GM23338 (cell line): ENCODE data around the gene DPYSL3. TPM values are rescaled to one million over a fixed set of nuclear protein-coding genes. Genes with fewer than 3 reads are reported as not detected.

Experiments used
- ATAC-seq: fragments of 200-7000 bp; cut with Tn5 transposase; 3 replicates; pipeline ENCODE4 v1.9.1; 2020
- DNase-seq: peaks from one replicate; pipeline ENCODE4 v3.0.0-alpha.2; 2015; ENCODE audit warnings: low spot score
- H2AFZ ChIP-seq: fragments of 200-600 bp; sonication (generic); 2 replicates; pipeline ENCODE4 v1.8.0; 2016; ENCODE audit warnings: antibody characterized with exemption, mild to moderate bottlenecking, moderate library complexity
- H3F3A ChIP-seq: fragments of 200-600 bp; sonication (generic); replicated peaks from 2 replicates; pipeline ENCODE4 v1.8.0; 2017; ENCODE audit warnings: antibody characterized with exemption, mixed run types, low read depth
- H3K27ac ChIP-seq: fragments of 200-600 bp; sonication (generic); 2 replicates; pipeline ENCODE4 v1.6.1; 2016; ENCODE audit warnings: low read depth
- H3K27me3 ChIP-seq: fragments of 200-600 bp; sonication (generic); 2 replicates; pipeline ENCODE4 v1.8.0; 2016; ENCODE audit warnings: mild to moderate bottlenecking, mixed run types, moderate library complexity; ENCODE audit not compliant: insufficient read depth
- H3K36me3 ChIP-seq: fragments of 200-600 bp; sonication (generic); 2 replicates; pipeline ENCODE4 v1.8.0; 2016; ENCODE audit warnings: mild to moderate bottlenecking; ENCODE audit not compliant: insufficient read depth
- H3K4me1 ChIP-seq: fragments of 200-600 bp; sonication (generic); 2 replicates; pipeline ENCODE4 v1.8.0; 2016; ENCODE audit warnings: mild to moderate bottlenecking, moderate library complexity; ENCODE audit not compliant: insufficient read depth
- H3K4me2 ChIP-seq: fragments of 200-600 bp; sonication (generic); 2 replicates; pipeline ENCODE4 v1.7.1; 2017; ENCODE audit warnings: mixed run types
- H3K4me3 ChIP-seq: fragments of 200-600 bp; sonication (generic); 2 replicates; pipeline ENCODE4 v1.6.1; 2016; ENCODE audit warnings: mixed run types
- H3K79me2 ChIP-seq: fragments of 200-600 bp; sonication (generic); replicated peaks from 2 replicates; pipeline ENCODE4 v1.8.0; 2017; ENCODE audit warnings: mild to moderate bottlenecking; ENCODE audit not compliant: insufficient read depth
- H3K9me2 ChIP-seq: fragments of 200-600 bp; sonication (generic); 2 replicates; pipeline ENCODE4 v1.8.0; 2017; ENCODE audit not compliant: insufficient read depth
- H4K20me1 ChIP-seq: fragments of 200-600 bp; sonication (generic); replicated peaks from 2 replicates; pipeline ENCODE4 v1.8.0; 2017; ENCODE audit warnings: mild to moderate bottlenecking; ENCODE audit not compliant: insufficient read depth
- H3K27ac Mint-ChIP-seq: 2 replicates; pipeline ENCODE4 v1.8.0; 2020; ENCODE audit warnings: inconsistent platforms, mild to moderate bottlenecking, moderate library complexity, mixed read lengths
- H3K27me3 Mint-ChIP-seq: 3 replicates; pipeline ENCODE4 v1.8.0; 2022; ENCODE audit warnings: low read depth, mild to moderate bottlenecking, moderate library complexity, mixed read lengths, inconsistent platforms; ENCODE audit not compliant: insufficient read depth, poor library complexity
- H3K36me3 Mint-ChIP-seq: 3 replicates; pipeline ENCODE4 v1.8.0; 2021; ENCODE audit warnings: low read depth, mild to moderate bottlenecking, inconsistent platforms, moderate library complexity, mixed read lengths
- H3K4me1 Mint-ChIP-seq: 3 replicates; pipeline ENCODE4 v1.8.0; 2020; ENCODE audit warnings: mild to moderate bottlenecking, inconsistent platforms, mixed read lengths
- H3K4me3 Mint-ChIP-seq: 3 replicates; pipeline ENCODE4 v1.8.0; 2021; ENCODE audit warnings: moderate library complexity, mild to moderate bottlenecking, inconsistent platforms, mixed read lengths
- H3K9me3 Mint-ChIP-seq: 3 replicates; pipeline ENCODE4 v1.8.0; 2020; ENCODE audit warnings: moderate library complexity, mild to moderate bottlenecking, inconsistent platforms, mixed read lengths
- CREB1 ChIP-seq: fragments of 250-450 bp; sonication (Bioruptor Pico); IDR thresholded peaks from 2 replicates; pipeline ENCODE4 v1.5.0; 2020; ENCODE audit warnings: low read depth, mild to moderate bottlenecking, moderate library complexity
- EZH2phosphoT487 ChIP-seq: fragments of 200-600 bp; sonication (generic); IDR thresholded peaks from one replicate; pipeline ENCODE4 v1.8.1; 2018; ENCODE audit warnings: antibody characterized with exemption; ENCODE audit not compliant: unreplicated experiment
- JUNB ChIP-seq: IDR thresholded peaks from one replicate; pipeline ENCODE4 v1.6.1; 2016; ENCODE audit warnings: antibody characterized with exemption; ENCODE audit not compliant: unreplicated experiment
- STAT1 ChIP-seq: IDR thresholded peaks from one replicate; pipeline ENCODE4 v1.6.1; 2016; ENCODE audit warnings: antibody characterized with exemption; ENCODE audit not compliant: unreplicated experiment
- polyA plus RNA-seq: library from polyadenylated mRNA; unstranded; fragments of >200 nt; fragmentation: Nextera tagmentation; extraction: Ambion mirVana; gene quantifications from 2 replicates; pipeline ENCODE4 v1.2.1, GENCODE V29; 2016
- total RNA-seq: library from RNA; depleted of rRNA; stranded (reverse); fragments of >200 nt; shearing (Covaris generic); gene quantifications from 2 replicates; pipeline ENCODE4 v1.2.3, GENCODE V29; 2014
- TF ChIP-seq, protein P1 (sequence below), 2 experiments: fragments of 200-600 bp in 1 of 2; sonication (generic) in 1 of 2; conservative IDR thresholded peaks; 2 replicates each; pipeline versions ENCODE4 v1.5.1 to v1.6.1; 2016 to 2017; ENCODE audit warnings: antibody characterized with exemption in 2 of 2, low read depth in 2 of 2, mild to moderate bottlenecking in 2 of 2, moderate library complexity in 1 of 2
- TF ChIP-seq, protein P2 (sequence below): fragments of 250-450 bp; sonication (Bioruptor Pico); IDR thresholded peaks from 2 replicates; pipeline ENCODE4 v1.5.0; 2020; ENCODE audit warnings: mild to moderate bottlenecking, moderate library complexity

DPYSL3 gene
- total and polyA plus RNA-seq, 2 experiments from 2014 or later, result 97.6 to 455 TPM

GRCh38 chr5:147348046-147348445 lies 161.8 kb downstream of the DPYSL3 start:
- H3K27ac Mint-ChIP-seq, result no peak overlapping the region
- H3F3A ChIP-seq, result no peaks in the 10 kb centered on the region

GRCh38 chr5:147346006-147346561 lies 163.8 kb downstream of the DPYSL3 start:
- no peaks in the 10 kb centered on the region for H3K27me3 ChIP-seq
- H3K36me3 ChIP-seq, result no peaks in the 10 kb centered on the region
- Mint-ChIP-seq H3K27me3 (no peaks in the 10 kb centered on the region), H3K9me3 (no peaks in the 10 kb centered on the region), H3K4me3 (no peak overlapping the region), H3K4me1 (peaks cover 2% of the 10 kb centered on the region; the same call in 1 of the 3 replicates), H3K27ac (no peak overlapping the region), H3K36me3 (no peaks in the 10 kb centered on the region)
- no peaks in the 10 kb centered on the region for H3F3A ChIP-seq
- no peak overlapping the region for H3K4me3 ChIP-seq
- no peaks in the 10 kb centered on the region; the same call in 1 of the 2 replicates for H3K9me2 ChIP-seq
- no peaks in the 10 kb centered on the region for H4K20me1 ChIP-seq
- H3K4me2 ChIP-seq, result no peak overlapping the region
- H3K27ac ChIP-seq, result no peak overlapping the region
- peak; percentile 32 for DNase-seq
- no peaks in the 10 kb centered on the region for H3K4me1 ChIP-seq
- H3K79me2 ChIP-seq, result no peaks in the 10 kb centered on the region
- peak; percentile 59; the same call in 2 of the 3 replicates for ATAC-seq
- no peak for TF ChIP-seq EZH2phosphoT487
- TF ChIP-seq, protein P1, sequence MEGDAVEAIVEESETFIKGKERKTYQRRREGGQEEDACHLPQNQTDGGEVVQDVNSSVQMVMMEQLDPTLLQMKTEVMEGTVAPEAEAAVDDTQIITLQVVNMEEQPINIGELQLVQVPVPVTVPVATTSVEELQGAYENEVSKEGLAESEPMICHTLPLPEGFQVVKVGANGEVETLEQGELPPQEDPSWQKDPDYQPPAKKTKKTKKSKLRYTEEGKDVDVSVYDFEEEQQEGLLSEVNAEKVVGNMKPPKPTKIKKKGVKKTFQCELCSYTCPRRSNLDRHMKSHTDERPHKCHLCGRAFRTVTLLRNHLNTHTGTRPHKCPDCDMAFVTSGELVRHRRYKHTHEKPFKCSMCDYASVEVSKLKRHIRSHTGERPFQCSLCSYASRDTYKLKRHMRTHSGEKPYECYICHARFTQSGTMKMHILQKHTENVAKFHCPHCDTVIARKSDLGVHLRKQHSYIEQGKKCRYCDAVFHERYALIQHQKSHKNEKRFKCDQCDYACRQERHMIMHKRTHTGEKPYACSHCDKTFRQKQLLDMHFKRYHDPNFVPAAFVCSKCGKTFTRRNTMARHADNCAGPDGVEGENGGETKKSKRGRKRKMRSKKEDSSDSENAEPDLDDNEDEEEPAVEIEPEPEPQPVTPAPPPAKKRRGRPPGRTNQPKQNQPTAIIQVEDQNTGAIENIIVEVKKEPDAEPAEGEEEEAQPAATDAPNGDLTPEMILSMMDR (conservative IDR thresholded peaks at IDR 0.05; ENCODE audit: low read depth in 2 of 2), result peak; percentile 49 to 60
- TF ChIP-seq, protein P2, sequence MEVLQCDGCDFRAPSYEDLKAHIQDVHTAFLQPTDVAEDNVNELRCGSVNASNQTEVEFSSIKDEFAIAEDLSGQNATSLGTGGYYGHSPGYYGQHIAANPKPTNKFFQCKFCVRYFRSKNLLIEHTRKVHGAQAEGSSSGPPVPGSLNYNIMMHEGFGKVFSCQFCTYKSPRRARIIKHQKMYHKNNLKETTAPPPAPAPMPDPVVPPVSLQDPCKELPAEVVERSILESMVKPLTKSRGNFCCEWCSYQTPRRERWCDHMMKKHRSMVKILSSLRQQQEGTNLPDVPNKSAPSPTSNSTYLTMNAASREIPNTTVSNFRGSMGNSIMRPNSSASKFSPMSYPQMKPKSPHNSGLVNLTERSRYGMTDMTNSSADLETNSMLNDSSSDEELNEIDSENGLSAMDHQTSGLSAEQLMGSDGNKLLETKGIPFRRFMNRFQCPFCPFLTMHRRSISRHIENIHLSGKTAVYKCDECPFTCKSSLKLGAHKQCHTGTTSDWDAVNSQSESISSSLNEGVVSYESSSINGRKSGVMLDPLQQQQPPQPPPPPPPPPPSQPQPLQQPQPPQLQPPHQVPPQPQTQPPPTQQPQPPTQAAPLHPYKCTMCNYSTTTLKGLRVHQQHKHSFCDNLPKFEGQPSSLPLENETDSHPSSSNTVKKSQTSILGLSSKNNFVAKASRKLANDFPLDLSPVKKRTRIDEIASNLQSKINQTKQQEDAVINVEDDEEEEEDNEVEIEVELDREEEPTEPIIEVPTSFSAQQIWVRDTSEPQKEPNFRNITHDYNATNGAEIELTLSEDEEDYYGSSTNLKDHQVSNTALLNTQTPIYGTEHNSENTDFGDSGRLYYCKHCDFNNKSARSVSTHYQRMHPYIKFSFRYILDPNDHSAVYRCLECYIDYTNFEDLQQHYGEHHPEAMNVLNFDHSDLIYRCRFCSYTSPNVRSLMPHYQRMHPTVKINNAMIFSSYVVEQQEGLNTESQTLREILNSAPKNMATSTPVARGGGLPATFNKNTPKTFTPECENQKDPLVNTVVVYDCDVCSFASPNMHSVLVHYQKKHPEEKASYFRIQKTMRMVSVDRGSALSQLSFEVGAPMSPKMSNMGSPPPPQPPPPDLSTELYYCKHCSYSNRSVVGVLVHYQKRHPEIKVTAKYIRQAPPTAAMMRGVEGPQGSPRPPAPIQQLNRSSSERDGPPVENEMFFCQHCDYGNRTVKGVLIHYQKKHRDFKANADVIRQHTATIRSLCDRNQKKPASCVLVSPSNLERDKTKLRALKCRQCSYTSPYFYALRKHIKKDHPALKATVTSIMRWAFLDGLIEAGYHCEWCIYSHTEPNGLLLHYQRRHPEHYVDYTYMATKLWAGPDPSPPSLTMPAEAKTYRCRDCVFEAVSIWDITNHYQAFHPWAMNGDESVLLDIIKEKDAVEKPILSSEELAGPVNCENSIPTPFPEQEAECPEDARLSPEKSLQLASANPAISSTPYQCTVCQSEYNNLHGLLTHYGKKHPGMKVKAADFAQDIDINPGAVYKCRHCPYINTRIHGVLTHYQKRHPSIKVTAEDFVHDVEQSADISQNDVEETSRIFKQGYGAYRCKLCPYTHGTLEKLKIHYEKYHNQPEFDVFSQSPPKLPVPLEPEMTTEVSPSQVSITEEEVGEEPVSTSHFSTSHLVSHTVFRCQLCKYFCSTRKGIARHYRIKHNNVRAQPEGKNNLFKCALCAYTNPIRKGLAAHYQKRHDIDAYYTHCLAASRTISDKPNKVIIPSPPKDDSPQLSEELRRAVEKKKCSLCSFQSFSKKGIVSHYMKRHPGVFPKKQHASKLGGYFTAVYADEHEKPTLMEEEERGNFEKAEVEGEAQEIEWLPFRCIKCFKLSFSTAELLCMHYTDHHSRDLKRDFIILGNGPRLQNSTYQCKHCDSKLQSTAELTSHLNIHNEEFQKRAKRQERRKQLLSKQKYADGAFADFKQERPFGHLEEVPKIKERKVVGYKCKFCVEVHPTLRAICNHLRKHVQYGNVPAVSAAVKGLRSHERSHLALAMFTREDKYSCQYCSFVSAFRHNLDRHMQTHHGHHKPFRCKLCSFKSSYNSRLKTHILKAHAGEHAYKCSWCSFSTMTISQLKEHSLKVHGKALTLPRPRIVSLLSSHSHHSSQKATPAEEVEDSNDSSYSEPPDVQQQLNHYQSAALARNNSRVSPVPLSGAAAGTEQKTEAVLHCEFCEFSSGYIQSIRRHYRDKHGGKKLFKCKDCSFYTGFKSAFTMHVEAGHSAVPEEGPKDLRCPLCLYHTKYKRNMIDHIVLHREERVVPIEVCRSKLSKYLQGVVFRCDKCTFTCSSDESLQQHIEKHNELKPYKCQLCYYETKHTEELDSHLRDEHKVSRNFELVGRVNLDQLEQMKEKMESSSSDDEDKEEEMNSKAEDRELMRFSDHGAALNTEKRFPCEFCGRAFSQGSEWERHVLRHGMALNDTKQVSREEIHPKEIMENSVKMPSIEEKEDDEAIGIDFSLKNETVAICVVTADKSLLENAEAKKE, result no peak
- H2AFZ ChIP-seq, result no peak overlapping the region

More at GRCh38 chr5:147348046-147348445, 161.8 kb downstream of the DPYSL3 start:
- no peak for DNase-seq
- ATAC-seq, result no peak
- Histone ChIP-seq H4K20me1 (no peaks in the 10 kb centered on the region), H3K9me2 (no peaks in the 10 kb centered on the region; the same call in 1 of the 2 replicates), H3K4me1 (no peaks in the 10 kb centered on the region), H3K4me2 (no peak overlapping the region), H3K27ac (no peak overlapping the region), H3K27me3 (no peaks in the 10 kb centered on the region), H3K4me3 (no peak overlapping the region), H3K36me3 (no peaks in the 10 kb centered on the region), H3K79me2 (no peaks in the 10 kb centered on the region), H2AFZ (no peak overlapping the region)
- H3K9me3 Mint-ChIP-seq, result no peaks in the 10 kb centered on the region
- no peaks in the 10 kb centered on the region for H3K36me3 Mint-ChIP-seq
- H3K4me1 Mint-ChIP-seq, result peaks cover 2% of the 10 kb centered on the region; the same call in 2 of the 3 replicates
- no peaks in the 10 kb centered on the region for H3K27me3 Mint-ChIP-seq
- TF ChIP-seq CREB1 (CRISPR knock-in tag) (no peak), STAT1 (no peak), JUNB (no peak)
- H3K4me3 Mint-ChIP-seq, result no peak overlapping the region
